GM19467 (cell line): ENCODE data around the gene PPHLN1.

Source experiments
- ATAC-seq: cut with Tn5 transposase; IDR thresholded peaks from one replicate; pipeline ENCODE4 v1.9.1; 2021; ENCODE audit warnings: mild to moderate bottlenecking, moderate library complexity; ENCODE audit not compliant: unreplicated experiment

Gene PPHLN1, protein sequence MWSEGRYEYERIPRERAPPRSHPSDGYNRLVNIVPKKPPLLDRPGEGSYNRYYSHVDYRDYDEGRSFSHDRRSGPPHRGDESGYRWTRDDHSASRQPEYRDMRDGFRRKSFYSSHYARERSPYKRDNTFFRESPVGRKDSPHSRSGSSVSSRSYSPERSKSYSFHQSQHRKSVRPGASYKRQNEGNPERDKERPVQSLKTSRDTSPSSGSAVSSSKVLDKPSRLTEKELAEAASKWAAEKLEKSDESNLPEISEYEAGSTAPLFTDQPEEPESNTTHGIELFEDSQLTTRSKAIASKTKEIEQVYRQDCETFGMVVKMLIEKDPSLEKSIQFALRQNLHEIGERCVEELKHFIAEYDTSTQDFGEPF

DNA sequence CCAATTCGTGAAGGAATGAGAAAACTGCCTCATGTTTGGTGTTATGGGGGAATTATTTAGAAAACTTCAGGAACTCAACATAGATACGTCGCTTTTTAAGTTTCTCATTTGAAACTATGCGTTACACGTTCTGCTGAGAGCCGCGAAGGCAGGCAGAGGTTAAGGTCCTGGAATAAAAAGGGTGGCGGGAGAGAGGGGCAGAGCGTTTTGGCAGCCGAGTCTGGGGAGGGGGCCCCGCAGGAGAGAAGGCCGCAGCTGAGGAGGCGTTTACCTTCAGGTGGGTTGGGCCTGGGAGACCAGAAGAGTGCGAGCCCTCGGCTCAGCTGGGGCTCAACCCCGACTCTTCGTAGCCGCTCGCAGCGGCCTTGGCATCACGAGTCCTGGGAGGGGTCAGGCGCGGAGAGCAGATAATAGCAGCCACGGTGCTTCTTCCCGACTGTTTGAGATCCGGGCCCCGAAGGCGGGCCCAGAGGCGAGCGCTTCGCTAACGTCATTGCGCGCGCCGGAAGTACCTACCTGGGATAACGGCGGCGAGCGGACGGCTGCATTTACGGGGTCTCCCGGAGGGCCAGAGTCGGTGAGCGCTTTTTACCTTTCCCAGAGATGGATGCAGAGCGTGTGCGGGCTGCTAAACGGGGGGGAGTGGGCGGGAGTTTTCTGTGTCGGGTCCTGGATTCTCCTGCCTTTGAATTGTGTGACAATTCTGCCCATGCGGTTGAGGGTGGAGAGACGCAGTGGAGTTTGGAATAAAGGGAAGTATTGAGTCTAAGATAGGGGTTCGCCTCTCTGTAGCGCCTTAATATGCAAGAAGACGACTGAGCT, at the start of gene PPHLN1, which contains the start of gene ZCRB1:
Gene PPHLN1 (plus strand): TSS at position 515 of the 822 bp plus-strand sequence. CDS start 9,736 bp downstream, outside the sequence.
Gene ZCRB1 (minus strand): TSS at position 442 of the 822 bp plus-strand sequence. CDS start 1,992 bp downstream, outside the sequence.
- peak; percentile 94 for ATAC-seq

DNA sequence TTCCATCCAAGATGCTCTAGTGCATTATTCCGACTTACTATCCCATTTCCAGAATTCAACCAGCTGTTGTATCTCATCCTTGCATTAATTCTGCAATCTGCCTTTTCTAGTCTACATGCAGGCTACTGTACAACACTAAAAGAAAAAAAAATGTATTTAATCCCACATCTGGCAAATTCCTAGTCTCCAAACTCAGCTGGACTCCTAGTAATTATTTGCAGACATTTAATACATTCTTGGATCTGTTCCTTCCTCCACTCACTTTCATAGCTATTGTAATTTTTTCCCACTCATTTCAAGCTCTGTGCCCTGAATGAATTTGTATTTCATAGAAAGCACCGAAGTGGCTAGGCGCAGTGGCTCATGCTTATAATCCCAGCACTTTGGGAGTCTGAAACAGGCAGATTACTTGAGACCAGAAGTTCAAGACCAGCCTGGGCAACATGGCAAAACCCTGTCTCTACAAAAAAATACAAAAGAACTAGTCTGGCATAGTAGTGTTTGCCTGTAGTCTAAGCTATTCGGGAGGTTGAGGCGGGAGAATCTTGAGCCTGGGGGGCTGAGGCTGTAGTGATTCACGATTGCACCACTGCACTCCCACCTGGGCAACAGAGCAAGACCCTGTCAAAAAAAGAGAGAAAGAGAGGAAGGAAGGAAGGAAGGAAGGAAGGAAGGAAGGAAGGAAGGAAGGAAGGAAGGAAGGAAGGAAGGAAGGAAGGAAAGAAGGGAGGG, 48.4 kb upstream of the PPHLN1 start:
- ATAC-seq, result no peak

DNA sequence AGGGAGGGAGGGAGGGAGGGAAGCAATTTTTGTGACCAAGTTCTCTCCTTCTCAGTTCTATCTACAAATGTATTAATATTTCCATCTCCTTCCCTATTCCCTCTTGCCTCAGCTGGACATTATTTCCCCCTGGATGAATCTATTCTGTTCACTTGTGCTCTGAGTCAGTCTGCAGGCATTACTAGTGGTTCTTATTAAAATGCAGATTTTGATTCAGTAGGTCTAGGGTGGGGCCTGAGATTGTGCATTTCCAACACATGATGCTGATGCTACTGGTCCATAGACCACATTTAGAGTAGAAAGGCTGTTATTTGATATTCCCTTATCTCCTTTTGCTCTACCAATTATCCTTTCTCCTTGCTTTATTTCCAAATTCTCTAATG, 47.8 kb upstream of the PPHLN1 start:
- ATAC-seq, result no peak

DNA sequence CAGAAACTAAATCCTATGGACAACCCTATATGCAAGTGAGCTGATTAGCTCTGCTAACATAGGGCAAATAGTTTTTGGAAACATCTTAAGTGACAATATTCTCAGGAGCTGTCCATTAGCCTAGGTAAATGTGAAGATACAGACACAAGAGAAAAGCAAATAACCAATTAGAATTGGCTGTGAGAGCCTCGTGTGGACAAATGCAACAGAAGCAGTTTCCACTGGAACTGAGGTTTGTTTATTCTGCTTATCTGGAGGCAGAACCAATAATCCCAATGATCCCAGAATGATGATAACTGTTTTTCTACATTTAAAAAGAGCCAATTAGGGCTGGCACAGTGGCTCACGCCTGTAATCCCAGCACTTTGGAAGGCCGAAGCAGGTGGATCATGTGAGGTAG, 44.7 kb upstream of the PPHLN1 start:
- no peak for ATAC-seq

DNA sequence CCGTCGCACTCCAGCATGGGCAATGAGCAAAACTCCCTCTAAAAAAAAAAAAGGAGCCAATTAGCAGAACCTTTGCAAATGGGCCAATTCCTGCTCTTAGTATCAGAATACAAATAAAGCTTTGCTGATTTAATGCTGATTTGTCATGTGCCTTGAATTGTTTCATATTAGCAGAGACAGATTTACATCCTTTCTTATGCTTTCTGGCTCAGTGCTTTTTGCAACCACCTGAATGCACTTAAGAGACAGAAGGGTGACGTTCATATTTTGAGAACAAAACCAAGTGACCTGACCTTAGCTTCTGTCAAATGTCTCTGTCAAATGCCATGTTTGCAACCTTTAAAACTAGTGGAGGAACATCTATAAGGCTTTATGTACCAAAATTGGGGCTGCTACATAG, 44.1 kb upstream of the PPHLN1 start:
- ATAC-seq, result no peak

DNA sequence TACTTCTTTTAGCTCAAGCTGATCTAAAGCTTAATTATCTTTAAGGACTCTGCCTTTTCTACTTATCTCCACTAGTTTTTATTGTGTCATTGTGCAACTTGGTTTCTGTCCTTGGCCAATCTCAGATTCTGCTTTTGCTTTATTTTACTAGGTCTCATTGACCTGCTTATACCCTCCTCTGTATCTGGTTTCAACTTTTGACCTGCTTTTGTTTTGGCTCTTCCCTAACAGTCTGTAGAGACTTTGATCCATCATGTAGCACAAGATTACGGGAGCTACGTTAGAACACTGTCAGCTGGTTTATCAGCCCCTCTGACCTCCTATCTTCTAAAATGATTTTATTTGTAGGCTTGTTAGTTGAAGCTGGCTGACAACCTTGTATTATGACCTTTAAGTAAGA, 43.7 kb upstream of the PPHLN1 start:
- ATAC-seq, result no peak

DNA sequence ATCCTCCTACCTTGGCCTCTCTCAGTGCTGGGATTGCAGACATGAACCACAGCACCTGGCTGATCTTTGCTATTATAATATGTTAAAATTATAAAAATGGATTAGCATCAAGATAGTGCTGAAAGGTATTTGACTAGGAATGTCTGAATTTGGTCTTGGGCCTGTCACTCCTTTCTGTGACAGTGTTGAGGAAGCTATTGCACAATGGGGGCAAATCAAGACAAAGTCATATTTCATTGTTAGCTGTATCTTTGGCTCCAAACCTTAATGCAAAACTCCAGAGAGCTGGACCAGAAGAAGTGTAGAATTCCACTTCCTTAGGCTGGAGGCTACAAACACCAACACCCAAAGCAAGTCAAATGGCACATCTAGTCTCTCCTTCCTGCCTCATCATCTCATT, 42.2 kb upstream of the PPHLN1 start:
- ATAC-seq, result no peak

DNA sequence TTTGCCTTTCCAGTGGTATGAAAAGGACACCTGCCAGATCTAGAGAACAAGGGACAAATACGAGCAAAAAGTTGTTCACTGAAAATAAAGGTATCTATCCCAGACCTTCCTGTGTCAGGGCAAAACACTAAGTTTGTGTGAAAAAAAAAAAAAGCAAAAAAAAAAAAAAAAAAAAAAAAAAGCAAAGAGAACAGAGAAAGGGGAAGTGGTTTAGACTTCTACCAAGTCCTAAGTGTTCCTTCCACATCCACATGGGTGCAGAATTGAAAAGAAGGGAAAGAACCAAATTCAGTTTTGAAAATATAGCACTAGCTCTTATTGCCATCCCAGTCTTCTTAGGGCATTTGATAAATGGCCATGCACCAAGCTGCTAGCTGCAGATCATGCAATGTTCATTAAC, 41.8 kb upstream of the PPHLN1 start:
- no peak for ATAC-seq

DNA sequence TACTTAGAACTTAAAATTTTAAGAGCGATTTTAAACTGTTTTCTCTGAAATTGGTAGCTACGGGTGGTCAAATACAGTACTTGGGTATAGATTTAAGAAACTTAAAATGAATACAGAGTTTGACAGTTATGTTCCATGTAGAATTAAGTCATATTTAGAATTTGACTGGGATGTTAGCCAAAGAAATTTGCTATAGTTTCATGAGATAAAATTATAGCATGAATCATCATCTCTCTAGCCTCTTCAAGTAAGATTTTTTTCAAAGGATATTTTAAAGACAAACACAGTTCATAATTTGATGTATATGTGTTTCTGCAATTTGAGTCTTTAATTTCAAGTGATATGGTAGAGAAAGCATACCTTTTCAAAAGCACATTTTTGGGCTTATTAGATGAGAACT, 41.1 kb upstream of the PPHLN1 start:
- ATAC-seq, result no peak

DNA sequence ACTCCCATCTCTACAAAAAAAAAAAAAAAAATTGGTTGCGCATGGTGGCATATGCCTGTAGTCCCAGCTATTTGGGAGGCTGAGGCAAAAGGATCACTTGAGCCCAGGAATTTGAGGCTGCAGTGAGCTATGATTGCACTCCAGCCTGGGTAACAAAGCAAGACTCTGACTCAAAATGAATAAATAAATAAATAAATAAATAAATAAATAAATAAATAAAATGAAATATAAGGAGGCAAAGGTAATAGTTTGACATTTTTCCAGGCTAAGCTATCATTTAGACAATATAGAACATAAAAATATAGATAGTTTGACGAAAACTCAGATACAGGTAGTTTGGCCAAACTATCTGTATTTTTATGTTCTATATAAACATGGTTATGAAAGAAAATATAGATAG, 40.5 kb upstream of the PPHLN1 start:
- no peak for ATAC-seq

DNA sequence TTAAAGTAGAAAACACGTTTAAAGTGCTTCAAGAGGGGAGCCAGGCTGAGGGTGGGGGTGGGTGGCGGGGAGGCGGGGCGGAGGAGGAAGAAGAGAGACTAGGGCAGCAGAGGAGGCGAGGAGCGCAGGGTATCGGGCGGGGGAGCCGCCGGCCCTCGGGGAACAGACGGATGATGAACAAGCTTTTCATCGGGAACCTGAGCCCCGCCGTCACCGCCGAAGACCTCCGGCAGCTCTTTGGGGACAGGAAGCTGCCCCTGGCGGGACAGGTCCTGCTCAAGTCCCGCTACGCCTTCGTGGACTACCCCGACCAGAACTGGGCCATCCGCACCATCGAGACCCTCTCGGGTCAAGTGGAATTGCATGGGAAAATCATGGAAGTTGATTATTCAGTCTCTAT, 39.2 kb upstream of the PPHLN1 start:
- ATAC-seq, result no peak

DNA sequence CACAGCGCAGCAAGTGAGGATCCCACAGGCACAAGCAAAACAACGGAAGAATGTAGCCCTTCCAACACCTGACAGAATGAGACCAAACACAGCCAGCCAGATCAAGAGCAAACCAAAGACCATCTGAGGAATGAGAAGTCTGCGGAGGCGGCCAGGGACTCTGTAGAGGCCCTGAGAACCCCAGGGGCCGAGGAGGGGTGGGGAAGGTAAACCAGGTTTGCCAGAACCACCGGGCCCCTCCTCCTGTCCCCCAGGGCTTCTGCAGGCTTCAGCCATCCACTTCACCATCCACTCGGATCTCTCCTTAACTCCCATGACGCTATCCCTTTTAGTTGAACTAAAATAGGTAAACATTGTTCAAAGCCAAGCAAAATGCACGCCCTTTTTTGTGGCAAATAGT, 37.4 kb upstream of the PPHLN1 start:
- ATAC-seq, result no peak

DNA sequence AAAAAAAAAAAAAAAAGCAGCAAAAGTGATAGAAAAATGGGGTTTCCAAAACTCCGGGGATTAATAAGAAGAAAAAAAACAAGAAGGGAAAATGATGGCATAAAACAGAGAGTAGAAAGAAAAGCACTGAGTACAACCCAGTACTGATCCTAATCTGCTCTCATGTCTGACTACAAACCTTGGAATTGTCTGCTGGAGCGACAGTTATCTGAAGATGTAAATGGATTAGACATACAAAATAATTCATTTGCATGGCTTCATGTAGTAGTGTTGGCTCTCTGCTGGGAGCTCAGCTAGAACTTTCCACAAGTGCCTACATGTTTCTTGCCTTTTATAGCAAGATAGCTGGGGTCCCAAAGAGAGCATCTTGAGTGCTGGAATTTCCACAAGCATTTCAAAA, 34.3 kb upstream of the PPHLN1 start:
- ATAC-seq, result no peak

DNA sequence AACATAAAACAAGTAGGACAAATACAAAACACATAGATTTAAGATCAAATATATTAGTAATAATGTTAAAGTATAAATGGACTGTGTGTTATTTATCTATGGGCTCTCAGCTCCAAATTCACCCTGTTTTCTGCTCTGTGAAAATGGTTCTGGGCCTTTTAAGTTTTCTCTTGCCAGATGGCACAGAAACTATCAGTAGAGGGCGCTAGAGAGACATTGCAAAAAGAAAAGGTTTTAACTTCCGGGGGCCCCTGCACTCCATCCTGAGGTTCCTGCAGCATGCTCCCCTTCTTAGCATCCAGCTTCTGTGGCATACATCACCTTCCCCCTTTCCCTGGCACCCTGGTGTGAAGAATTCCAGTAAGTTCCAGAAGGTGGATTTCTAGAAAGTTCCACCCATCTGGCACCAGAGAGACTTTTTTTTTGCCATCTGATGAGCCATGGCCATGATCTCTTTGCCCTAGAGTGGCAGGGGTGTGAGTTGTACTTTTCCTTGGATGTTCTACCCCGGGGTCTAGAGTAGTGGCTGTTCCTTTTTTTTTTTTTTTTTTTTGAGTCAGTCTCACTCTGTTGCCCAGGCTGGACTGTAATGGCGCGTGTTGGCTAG, 29.4 kb upstream of the PPHLN1 start:
- no peak for ATAC-seq

DNA sequence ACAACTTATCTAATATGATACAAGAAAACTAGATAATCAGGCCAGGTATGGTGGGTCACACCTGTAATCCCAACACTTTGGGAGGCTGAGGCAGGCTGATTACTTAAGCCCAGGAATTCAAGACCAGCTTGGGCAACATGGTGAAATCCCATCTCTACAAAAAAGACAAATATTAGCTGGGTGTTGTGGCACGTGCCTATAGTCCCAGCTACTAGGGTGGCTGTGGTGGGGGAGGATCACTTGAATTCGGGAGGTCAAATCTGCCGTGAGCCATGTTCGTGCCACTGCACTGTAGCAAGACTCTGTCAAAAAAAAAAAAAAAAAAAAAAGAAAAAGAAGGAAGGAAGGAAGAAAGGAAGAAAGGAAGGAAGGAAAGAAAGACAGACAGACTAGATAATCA, 27.1 kb upstream of the PPHLN1 start:
- no peak for ATAC-seq

DNA sequence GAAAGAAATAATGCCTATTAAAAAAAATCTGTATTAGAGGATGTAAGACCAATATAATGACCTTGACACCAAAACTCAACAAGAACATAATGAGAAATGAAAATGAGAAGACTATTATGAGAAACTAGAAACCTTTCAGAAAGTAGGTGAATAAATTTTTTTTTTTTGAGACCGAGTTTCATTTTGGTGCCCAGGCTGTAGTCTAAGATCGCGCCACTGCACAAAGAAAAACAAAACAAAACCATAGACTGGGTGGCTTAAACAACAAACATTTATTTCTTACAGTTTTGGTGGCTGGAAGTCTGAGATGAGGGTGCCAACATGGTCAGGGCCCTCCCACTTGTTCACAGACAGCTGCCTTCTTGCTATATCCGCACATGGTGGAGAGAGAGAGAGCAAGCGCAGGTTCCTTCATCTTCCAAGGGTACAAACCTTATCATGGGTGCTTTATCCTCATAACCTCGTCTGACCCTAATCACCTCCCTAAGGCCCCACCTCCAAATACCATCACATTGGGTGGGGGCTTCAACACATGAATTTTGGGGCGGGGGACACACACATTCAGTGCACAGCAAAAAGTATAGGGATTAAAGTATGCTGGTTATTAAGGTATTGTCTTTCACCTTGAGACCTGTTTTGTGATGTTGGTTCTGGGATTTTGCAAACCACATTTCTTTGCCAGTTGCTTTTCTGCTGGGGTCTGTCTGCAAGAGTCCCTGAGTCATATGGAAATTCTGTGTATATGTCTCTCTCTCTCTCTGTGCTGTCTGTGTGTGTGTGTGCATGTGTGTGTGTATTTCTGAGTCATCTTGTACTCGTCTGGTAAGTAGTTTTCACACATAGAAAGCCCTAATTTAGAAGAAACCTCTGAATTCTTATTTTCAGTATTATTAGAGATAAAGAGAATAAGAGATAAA, 26.3 kb upstream of the PPHLN1 start:
- peak; percentile 73 for ATAC-seq

DNA sequence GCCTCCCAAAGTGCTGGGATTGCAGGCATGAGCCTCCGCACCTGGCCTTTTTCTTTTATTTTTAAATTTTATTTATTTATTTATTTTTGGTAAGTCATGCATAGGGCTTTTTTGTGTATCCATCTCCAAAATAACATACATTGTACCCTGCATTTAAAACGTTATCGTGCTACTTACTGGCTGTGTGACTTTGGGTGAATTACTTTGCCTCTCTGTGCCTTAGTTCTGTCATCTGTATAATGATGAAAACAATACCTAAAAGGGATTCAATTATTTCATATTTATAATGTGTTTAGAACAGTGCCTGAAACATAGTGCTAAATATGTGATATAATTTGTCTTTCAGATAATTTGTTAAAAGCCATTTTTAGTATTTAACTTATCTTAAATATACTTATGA, 19.7 kb upstream of the PPHLN1 start:
- ATAC-seq, result no peak

DNA sequence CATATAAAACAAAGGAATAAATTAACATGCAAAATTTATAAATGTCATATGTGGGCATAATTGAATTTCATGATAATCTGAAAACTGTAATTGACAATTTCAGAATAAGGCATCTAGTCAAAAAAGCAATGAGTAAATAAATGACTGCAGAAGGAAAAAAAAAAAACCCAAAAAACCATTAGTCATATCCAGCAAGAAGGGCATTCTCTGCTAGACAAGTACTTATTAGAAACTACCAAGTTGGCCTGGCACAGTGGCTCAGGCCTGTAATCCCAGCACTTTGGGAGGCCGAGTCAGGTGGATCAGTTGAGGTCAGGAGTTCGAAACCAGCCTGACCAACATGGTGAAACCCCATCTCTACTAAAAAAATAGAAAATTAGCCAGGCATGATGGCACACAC, 17.6 kb upstream of the PPHLN1 start:
- ATAC-seq, result no peak

DNA sequence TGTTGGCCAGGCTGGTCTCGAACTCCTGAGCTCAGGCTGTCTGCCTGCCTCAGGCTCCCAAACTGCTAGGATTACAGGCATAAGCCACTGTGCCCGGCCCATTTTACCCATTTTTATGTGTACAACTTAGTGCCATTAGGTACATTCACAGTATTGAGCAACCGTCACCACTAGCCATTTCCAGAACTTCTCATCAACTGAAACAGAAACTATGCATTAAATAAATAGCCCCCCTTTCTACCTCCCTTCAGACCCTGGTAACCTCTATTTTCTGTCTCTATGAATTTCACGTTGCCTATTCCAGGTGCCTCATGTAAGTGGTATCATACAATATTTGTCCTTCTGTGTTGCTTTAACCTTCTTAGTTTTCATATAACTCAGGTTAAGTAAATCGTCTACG, 16.0 kb upstream of the PPHLN1 start:
- ATAC-seq, result no peak

DNA sequence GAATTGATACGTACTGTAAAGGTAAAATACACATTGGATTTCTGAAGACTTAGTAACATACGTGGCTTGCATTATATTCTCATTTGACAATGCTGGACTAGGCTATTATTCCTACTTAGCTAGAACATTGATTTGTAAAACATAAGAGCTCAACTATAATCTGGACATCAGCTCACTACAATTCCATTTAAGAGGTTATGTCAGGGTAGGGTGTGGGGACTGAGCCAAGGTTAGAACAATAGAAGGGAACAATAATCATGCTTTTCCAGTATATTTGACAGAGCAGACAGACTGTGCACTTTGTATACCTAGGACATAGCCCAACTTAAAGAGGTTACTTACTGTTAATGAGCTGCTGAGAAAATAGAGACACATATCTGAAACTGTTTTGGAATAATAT, 10.9 kb upstream of the PPHLN1 start:
- ATAC-seq, result no peak
